IMR-90 (cell line): ENCODE measurements around the gene HSD17B8. TPM values are rescaled to one million over a fixed set of nuclear protein-coding genes. Genes with fewer than 3 reads are reported as not detected.

Source experiments
- ATAC-seq: fragments of 200-7000 bp; cut with Tn5 transposase; 2 replicates; pipeline ENCODE4 v1.9.1; 2020; ENCODE audit warnings: low read depth, mild to moderate bottlenecking, moderate library complexity
- BruUV-seq: library from RNA; stranded (reverse); fragments of 400-500 nt; replicated peaks from 2 replicates; lab custom pipeline; 2021; lab: Mats Ljungman, UMichigan
- CTCF ChIA-PET: fragments of 300-600 bp; formaldehyde crosslinking; extraction: SDS; loops from one replicate; lab custom pipeline; 2021; ENCODE audit warnings: antibody characterized with exemption; lab: Yijun Ruan, JAX
- POLR2A ChIA-PET: fragments of 300-600 bp; sonication (Branson Sonifier 250); formaldehyde crosslinking; loops from one replicate; lab custom pipeline; 2022; ENCODE audit warnings: antibody characterized with exemption; ENCODE audit not compliant: unreplicated experiment; lab: Charles Lee
- DNase-seq: peaks from one replicate; pipeline ENCODE4 v3.0.0; 2013
- H2AFZ ChIP-seq: replicated peaks from 2 replicates; pipeline ENCODE3; 2013; ENCODE audit warnings: low read length, mild to moderate bottlenecking; ENCODE audit not compliant: poor library complexity
- H2AK5ac ChIP-seq: 2 replicates; pipeline ENCODE4 v1.6.1; 2013; ENCODE audit warnings: low read depth, low read length, inconsistent platforms
- H2AK9ac ChIP-seq: replicated peaks from 2 replicates; pipeline ENCODE3; 2013; ENCODE audit warnings: mild to moderate bottlenecking, low read depth, low read length, moderate library complexity; ENCODE audit not compliant: poor library complexity
- H2BK120ac ChIP-seq: 2 replicates; pipeline ENCODE4 v1.6.1; 2013; ENCODE audit warnings: low read depth, low read length, inconsistent platforms
- H2BK15ac ChIP-seq: 3 replicates; pipeline ENCODE4 v1.6.1; 2013; ENCODE audit warnings: low read depth, low read length, inconsistent platforms
- H2BK20ac ChIP-seq: 2 replicates; pipeline ENCODE4 v1.6.1; 2013; ENCODE audit warnings: low read depth, mild to moderate bottlenecking, inconsistent platforms, low read length, moderate library complexity
- H2BK5ac ChIP-seq: 2 replicates; pipeline ENCODE4 v1.6.1; 2013; ENCODE audit warnings: mild to moderate bottlenecking, low read depth, low read length, inconsistent platforms; ENCODE audit not compliant: poor library complexity, severe bottlenecking
- H3K14ac ChIP-seq: replicated peaks from 2 replicates; pipeline ENCODE4 v1.6.1; 2013; ENCODE audit warnings: low read depth, low read length, inconsistent platforms
- H3K18ac ChIP-seq: 2 replicates; pipeline ENCODE4 v1.6.1; 2013; ENCODE audit warnings: low read depth, low read length, control low read depth
- H3K23ac ChIP-seq: 2 replicates; pipeline ENCODE4 v1.6.1; 2013; ENCODE audit warnings: low read depth, low read length, inconsistent platforms
- H3K27ac ChIP-seq: 2 replicates; pipeline ENCODE4 v1.5.1; 2013; ENCODE audit warnings: mild to moderate bottlenecking, control low read depth, low read length; ENCODE audit not compliant: insufficient read depth
- H3K27me3 ChIP-seq: 2 replicates; pipeline ENCODE4 v1.6.1; 2013; ENCODE audit warnings: low read length; ENCODE audit not compliant: control insufficient read depth, insufficient read depth
- H3K36me3 ChIP-seq: 2 replicates; pipeline ENCODE4 v1.6.1; 2013; ENCODE audit warnings: low read length, mixed read lengths; ENCODE audit not compliant: control insufficient read depth, insufficient read depth
- H3K4ac ChIP-seq: 2 replicates; pipeline ENCODE4 v1.6.1; 2013; ENCODE audit warnings: low read depth, low read length, inconsistent platforms
- H3K4me1 ChIP-seq: 2 replicates; pipeline ENCODE4 v1.6.1; 2013; ENCODE audit warnings: low read length, mixed read lengths; ENCODE audit not compliant: control insufficient read depth, insufficient read depth
- H3K4me2 ChIP-seq: 2 replicates; pipeline ENCODE4 v1.6.1; 2013; ENCODE audit warnings: low read depth, mild to moderate bottlenecking, control low read depth, low read length, moderate library complexity
- H3K4me3 ChIP-seq: 2 replicates; pipeline ENCODE4 v1.5.1; 2013; ENCODE audit warnings: low read depth, mild to moderate bottlenecking, control low read depth, low read length, moderate library complexity; ENCODE audit not compliant: insufficient read depth
- H3K56ac ChIP-seq: 2 replicates; pipeline ENCODE4 v1.6.1; 2013; ENCODE audit warnings: low read length, inconsistent platforms; ENCODE audit not compliant: insufficient read depth; ENCODE audit errors: extremely low read depth
- H3K79me1 ChIP-seq, 2 experiments: 2 replicates each; pipeline ENCODE4 v1.6.1; 2013; ENCODE audit warnings: low read length in 2 of 2, inconsistent platforms in 1 of 2, low read depth in 1 of 2
- H3K9ac ChIP-seq: 2 replicates; pipeline ENCODE4 v1.6.1; 2013; ENCODE audit warnings: low read depth, low read length, control low read depth
- H3K9me1 ChIP-seq: 2 replicates; pipeline ENCODE4 v1.6.1; 2013; ENCODE audit warnings: low read length, inconsistent platforms; ENCODE audit not compliant: insufficient read depth
- H3K9me3 ChIP-seq: 2 replicates; pipeline ENCODE4 v1.6.1; 2013; ENCODE audit warnings: low read length; ENCODE audit not compliant: control insufficient read depth, insufficient read depth
- H4K20me1 ChIP-seq: 2 replicates; pipeline ENCODE4 v1.6.1; 2013; ENCODE audit warnings: low read length, inconsistent platforms; ENCODE audit not compliant: insufficient read depth
- H4K5ac ChIP-seq: 2 replicates; pipeline ENCODE4 v1.6.1; 2013; ENCODE audit warnings: mild to moderate bottlenecking, low read depth, low read length, control low read depth
- H4K8ac ChIP-seq, 2 experiments: 2 replicates each; pipeline ENCODE4 v1.6.1; 2013; ENCODE audit warnings: low read depth in 2 of 2, low read length in 2 of 2, control low read depth in 1 of 2, inconsistent platforms in 1 of 2
- H4K91ac ChIP-seq: 2 replicates; pipeline ENCODE4 v1.6.1; 2013; ENCODE audit warnings: low read depth, low read length, inconsistent platforms; ENCODE audit not compliant: insufficient read depth
- MAZ ChIP-seq: IDR thresholded peaks from 2 replicates; pipeline ENCODE4 v1.6.1; 2012; ENCODE audit warnings: low read depth, mild to moderate bottlenecking, low read length, improper control_type of control experiment, moderate library complexity, borderline replicate concordance
- SMC3 ChIP-seq: fragments of 150-350 bp; IDR thresholded peaks from 2 replicates; pipeline ENCODE4 v1.6.1; 2016; ENCODE audit warnings: low read depth, mild to moderate bottlenecking, antibody characterized with exemption, low read length, moderate library complexity
- WGBS, 2 experiments: methylation state at CpG; one replicate each; pipeline versions ENCODE4 v1.1.5 to v1.1.7; 2013; ENCODE audit warnings: missing lambda C conversion rate in 2 of 2; ENCODE audit not compliant: insufficient read length in 1 of 2; ENCODE audit errors: extremely low coverage in 2 of 2; 5-methylcytosine and 5-hydroxymethylcytosine counted together
- dilution Hi-C: fragments of 300-500 bp; cut with HindIII; formaldehyde crosslinking; loops from one replicate; pipeline ENCODE4 v1.14.3; 2018; ENCODE audit warnings: low sequenced_read_pairs; ENCODE audit not compliant: unreplicated experiment
- in situ Hi-C: fragments of 300-500 bp; cut with MboI; formaldehyde crosslinking; loops from 3 replicates; pipeline ENCODE4 v1.14.3; 2019; ENCODE audit warnings: low sequenced_read_pairs, inconsistent platforms, mixed read lengths
- intact Hi-C: fragments of 100-400 bp; cut with micrococcal nuclease; formaldehyde crosslinking; loops from 2 replicates; pipeline ENCODE4 v1.10.0; 2022
- polyA plus RNA-seq, 3 experiments: library from polyadenylated mRNA; depleted of rRNA; stranded (reverse); fragments of >200 nt; gene quantifications; 2 replicates each; pipeline ENCODE4 v1.2.3, GENCODE V29; 2012; ENCODE audit warnings: low replicate concordance in 1 of 3
- total RNA-seq: library from RNA; depleted of rRNA; stranded (reverse); fragments of >200 nt; gene quantifications from 2 replicates; pipeline ENCODE4 v1.2.3, GENCODE V29; 2012
- TF ChIP-seq, protein P1 (sequence below): conservative IDR thresholded peaks from 2 replicates; pipeline ENCODE4 v1.5.1; 2012; ENCODE audit warnings: mild to moderate bottlenecking, low read depth, low read length, improper control_type of control experiment

HSD17B8 gene
- total and polyA plus RNA-seq, 2 of the 4 experiments (the other 2 are of a cell fraction): 1.6 to 4.3 TPM

- H2AK5ac ChIP-seq: peak overlapping the region; percentile 81
- no peaks in the 10 kb centered on the region for H3K27me3 ChIP-seq
- H3K14ac ChIP-seq: peak overlapping the region; percentile 98; the same call in 1 of the 2 replicates
- H3K27ac ChIP-seq: peak overlapping the region; percentile 95
- H3K56ac ChIP-seq: peak overlapping the region; percentile 45; the same call in 1 of the 2 replicates
- peak; percentile 31 for ATAC-seq
- H2AK9ac ChIP-seq: peak overlapping the region; percentile 99
- peaks cover 22 to 90% of the 10 kb centered on the region in 2 experiments; a peak in 3 of 4 replicates for H3K79me1 ChIP-seq
- peaks cover 62% of the 10 kb centered on the region; the same call in 1 of the 2 replicates for H4K20me1 ChIP-seq
- intact Hi-C loops: loop anchor here (2.0 kb wide), 2 partner anchors 49 to 227 kb away; no protein-coding TSS in a partner anchor
- H2BK5ac ChIP-seq: peak overlapping the region; percentile 97
- H3K4me2 ChIP-seq: peak overlapping the region; percentile 99
- BruUV-seq: no TSS peak
- peak overlapping the region; percentile 99 for H2AFZ ChIP-seq
- 0 out of 2 replicates have a peak overlapping the region, but pooled peaks have one; percentile 42 for H3K18ac ChIP-seq
- WGBS, 2 experiments: no CpG with 5 or more reads among the region's 26 CpGs
- CTCF ChIA-PET: no interaction called here
- H3K36me3 ChIP-seq: peaks cover 47% of the 10 kb centered on the region
- peaks cover 27% of the 10 kb centered on the region for H3K9me1 ChIP-seq
- no peak overlapping the region for H2BK20ac ChIP-seq
- no peaks in the 10 kb centered on the region for H3K9me3 ChIP-seq
- H3K4me1 ChIP-seq: peaks cover 14% of the 10 kb centered on the region
- peak; percentile 60; the same call in 1 of the 2 replicates for TF ChIP-seq MAZ
- no peak for TF ChIP-seq SMC3
- TF ChIP-seq, protein P1, sequence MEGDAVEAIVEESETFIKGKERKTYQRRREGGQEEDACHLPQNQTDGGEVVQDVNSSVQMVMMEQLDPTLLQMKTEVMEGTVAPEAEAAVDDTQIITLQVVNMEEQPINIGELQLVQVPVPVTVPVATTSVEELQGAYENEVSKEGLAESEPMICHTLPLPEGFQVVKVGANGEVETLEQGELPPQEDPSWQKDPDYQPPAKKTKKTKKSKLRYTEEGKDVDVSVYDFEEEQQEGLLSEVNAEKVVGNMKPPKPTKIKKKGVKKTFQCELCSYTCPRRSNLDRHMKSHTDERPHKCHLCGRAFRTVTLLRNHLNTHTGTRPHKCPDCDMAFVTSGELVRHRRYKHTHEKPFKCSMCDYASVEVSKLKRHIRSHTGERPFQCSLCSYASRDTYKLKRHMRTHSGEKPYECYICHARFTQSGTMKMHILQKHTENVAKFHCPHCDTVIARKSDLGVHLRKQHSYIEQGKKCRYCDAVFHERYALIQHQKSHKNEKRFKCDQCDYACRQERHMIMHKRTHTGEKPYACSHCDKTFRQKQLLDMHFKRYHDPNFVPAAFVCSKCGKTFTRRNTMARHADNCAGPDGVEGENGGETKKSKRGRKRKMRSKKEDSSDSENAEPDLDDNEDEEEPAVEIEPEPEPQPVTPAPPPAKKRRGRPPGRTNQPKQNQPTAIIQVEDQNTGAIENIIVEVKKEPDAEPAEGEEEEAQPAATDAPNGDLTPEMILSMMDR: no peak
- peak overlapping the region; percentile 82 for H4K5ac ChIP-seq
- DNase-seq: peak; percentile 35
- H3K4me3 ChIP-seq: peak overlapping the region; percentile 73
- H4K8ac ChIP-seq: peak overlapping the region; percentile 60 to 66; a peak in 2 of 4 replicates
- H3K23ac ChIP-seq: peak overlapping the region; percentile 84
- H3K9ac ChIP-seq: peak overlapping the region; percentile 96
- H3K4ac ChIP-seq: peak overlapping the region; percentile 99
- peak overlapping the region; percentile 50; the same call in 1 of the 2 replicates for H4K91ac ChIP-seq
- POLR2A ChIA-PET: interaction anchor here (0.6 kb wide), 1 partner anchor 10 kb away, joined by 3 read pairs; no protein-coding TSS in a partner anchor
- no peak overlapping the region for H2BK15ac ChIP-seq
- peak overlapping the region; percentile 53; the same call in 1 of the 2 replicates for H2BK120ac ChIP-seq
- in situ Hi-C loops: no loop called here
- dilution Hi-C loops: no loop called here
These were observed 4.7 kb upstream of the HSD17B8 start for GRCh38 chr6:33199687-33200218.
